GM19351 (cell line): ENCODE data around the gene SLC16A5.
"Not testable (repeated sequence)": the region's sequence is repeated elsewhere in the genome, so short reads cannot be mapped to it uniquely, and the experiment has no call there.

Experiments
- ATAC-seq: cut with Tn5 transposase; IDR thresholded peaks from one replicate; pipeline ENCODE4 v1.9.1; 2021; ENCODE audit warnings: mild to moderate bottlenecking, moderate library complexity; ENCODE audit not compliant: unreplicated experiment

Gene SLC16A5

GRCh38 chr17:75064040-75064439 is 23.7 kb upstream of the SLC16A5 start:
- no peak for ATAC-seq

- no peak for ATAC-seq
These were observed 23.3 kb upstream of the SLC16A5 start for GRCh38 chr17:75064460-75064859.

DNA sequence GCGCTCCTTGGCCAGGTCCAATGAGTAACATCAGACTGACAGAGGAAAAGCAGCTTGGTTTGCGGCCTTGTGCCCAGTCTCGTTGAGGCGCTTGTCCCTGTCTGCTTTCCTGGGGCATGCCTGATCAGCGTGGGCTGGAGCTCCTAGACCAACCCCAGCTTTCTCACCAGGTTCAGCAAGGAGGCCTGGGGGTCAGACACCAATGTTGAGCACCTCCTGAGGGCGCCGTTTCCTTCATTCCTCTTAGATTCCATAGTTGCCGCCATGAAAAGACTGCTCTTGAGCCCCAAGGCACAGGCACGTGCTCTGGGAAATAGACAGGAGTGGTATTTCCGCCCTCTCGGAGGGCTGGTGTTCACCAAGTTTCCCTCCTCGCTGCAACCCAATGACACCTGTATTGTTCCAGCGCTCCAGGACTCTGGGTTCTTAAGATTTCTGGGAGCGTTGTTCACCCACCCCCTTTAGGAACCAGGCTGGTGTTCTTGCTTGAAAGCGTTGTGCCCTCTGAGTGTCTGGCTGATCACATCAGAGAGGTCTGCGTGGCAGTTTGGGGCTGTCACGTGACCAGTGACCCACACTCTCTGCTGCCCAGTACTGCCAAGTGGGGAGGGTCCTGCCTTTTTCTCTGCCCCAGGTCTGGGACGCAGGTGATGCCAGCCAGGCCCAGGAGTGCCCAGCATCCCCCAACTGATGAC is 22.7 kb upstream of the SLC16A5 start:
- ATAC-seq: no peak

GRCh38 chr17:75065562-75066151 is 22.1 kb upstream of the SLC16A5 start:
- ATAC-seq: no peak

- no peak for ATAC-seq
These were observed 19.9 kb upstream of the SLC16A5 start for GRCh38 chr17:75067856-75068255.

GRCh38 chr17:75068750-75069149 is 19.0 kb upstream of the SLC16A5 start:
- no peak for ATAC-seq

- ATAC-seq: no peak
These were observed 18.0 kb upstream of the SLC16A5 start for GRCh38 chr17:75069783-75070182.

GRCh38 chr17:75071478-75072271 is 16.1 kb upstream of the SLC16A5 start:
- ATAC-seq: not testable (repeated sequence)

- ATAC-seq: not testable (repeated sequence)
These were observed 14.8 kb upstream of the SLC16A5 start for GRCh38 chr17:75072909-75073308.

GRCh38 chr17:75073618-75074047 is 14.1 kb upstream of the SLC16A5 start:
- no peak for ATAC-seq

DNA sequence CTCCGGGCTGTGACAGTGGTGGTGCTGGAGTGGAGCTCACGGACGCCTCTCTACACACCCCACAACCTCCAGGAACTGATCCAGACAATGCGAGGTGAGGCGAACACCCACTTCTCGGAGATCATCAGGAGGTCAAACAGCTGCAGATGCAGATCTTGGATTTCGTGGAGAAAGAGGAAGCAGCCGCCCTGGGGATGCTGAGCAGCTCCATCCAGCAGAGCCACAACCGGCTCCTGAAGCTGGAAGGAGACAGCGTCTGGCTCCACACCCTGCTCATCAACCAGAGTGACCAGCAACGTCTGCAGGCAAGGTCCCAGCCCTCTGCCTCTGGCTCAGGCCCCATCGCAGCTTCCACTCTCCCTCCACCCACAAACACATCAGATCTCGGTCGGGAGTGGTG is 13.2 kb upstream of the SLC16A5 start:
- ATAC-seq: no peak

DNA sequence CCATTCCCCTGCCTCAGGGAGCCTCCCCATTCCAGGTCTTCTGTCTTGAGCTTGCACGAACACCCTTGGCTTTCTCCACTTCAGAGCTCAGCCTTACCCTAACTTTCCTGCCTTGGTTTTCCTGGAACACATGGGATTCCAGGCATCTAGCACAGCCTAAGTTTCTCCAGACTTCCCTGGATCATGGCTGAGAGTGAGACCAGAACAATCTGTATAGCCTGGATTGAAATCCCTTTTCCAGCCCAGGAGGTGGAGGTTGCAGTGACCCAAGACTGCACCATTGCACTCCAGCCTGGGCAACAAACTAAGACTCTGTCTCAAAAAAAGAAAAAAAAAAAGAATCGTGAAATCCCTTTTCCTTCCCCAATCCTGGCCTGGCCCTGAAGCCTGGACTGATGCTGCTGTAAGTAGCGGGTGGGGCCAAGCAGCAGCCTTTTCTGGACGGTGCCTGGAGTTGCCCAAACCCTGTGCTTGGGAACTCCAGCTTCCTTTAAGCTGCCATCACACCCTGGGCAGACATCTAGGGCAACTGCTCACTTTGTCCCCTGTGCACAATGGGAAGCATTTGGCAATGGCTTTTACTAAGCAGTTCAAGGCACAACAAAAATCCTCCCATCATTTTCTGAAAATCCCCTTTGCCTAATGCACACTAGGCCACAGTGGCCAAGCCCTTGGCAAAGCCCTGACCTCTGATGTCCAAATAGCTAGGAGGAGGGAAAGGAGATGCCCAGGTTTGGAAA is 12.0 kb upstream of the SLC16A5 start:
- ATAC-seq: no peak

GRCh38 chr17:75077072-75077495 is 10.7 kb upstream of the SLC16A5 start:
- ATAC-seq: no peak

GRCh38 chr17:75077496-75078283 is 10.1 kb upstream of the SLC16A5 start:
- no peak for ATAC-seq

DNA sequence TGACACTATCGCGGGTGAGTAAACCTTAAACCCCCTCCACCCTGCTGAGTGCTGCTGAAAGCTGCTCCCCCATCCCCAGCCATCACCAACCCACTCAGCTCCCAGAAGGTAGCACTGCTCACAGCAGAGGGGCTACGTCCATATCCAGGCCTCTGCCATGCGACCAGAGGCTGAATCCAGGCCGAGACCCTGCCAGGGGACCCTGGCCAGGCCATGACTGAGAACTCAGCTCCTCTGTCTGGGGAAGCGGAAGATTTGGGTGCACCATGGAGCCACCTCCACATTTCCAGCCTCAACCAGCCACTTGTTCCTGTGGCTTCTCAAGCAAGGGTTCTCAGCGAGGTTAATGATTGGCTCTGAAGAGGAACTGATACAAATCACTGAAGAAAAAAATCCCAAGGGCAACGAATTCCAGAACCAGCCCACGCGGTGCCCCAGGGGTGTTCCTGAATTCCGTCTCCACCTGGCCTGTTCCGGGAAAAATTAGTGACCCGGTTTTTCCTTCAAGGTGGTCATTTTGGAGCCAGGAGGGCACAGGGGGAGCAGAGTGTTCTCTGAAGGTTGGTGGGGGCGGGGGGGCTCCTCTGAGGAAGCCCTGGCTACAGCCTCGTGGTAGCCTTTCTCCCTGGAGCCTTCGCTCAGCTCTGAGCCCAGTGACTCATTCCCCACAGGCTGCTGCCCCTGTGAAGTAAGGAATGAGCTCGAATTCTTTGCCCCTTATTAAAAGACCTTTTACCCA is 9.3 kb upstream of the SLC16A5 start:
- no peak for ATAC-seq

- ATAC-seq: no peak
These were observed 8.8 kb upstream of the SLC16A5 start for GRCh38 chr17:75079023-75079373.

DNA sequence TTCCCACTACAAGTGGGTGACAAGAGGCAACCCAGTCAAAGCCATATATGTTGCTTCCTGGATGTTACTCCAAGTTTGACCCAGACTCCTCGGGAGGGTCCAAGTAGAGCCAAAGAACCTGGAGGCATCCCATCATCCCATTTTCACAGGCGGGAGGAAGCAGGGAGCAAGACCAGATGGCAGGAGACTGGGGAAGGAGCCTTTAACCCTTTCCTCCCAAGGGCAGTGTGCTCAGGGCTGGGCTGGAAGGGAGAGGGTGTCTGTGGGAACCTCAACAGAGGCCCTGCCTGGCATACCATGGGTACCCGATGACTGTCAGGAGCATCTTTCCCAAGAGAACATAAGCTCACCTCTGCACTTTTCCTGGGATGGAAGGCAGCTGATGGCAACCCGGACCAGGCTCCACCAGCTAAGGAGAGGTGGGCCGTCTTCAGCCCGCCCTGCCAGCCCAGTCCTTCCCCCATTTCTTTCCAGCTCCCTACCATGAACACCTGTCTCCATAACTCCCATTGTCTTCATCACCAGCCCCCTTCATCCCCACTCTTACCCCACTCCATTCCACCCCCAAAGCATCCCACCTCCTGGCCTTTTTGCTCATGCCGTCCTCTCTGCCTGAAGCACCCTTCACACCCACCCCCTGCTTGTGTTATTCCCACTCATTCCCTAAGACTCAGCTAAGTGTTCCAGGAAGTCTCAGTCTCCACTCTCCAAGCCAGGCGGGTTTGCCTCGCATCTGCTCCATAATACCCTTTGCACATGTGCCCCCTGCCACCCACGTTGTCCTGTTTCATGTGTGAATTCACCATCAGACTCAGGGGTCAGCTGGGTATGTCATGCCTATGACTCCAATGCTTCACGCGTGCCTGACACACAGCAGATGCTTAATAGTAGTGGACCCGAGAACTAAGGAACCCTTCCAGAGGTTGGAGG is 5.9 kb upstream of the SLC16A5 start:
- no peak for ATAC-seq

DNA sequence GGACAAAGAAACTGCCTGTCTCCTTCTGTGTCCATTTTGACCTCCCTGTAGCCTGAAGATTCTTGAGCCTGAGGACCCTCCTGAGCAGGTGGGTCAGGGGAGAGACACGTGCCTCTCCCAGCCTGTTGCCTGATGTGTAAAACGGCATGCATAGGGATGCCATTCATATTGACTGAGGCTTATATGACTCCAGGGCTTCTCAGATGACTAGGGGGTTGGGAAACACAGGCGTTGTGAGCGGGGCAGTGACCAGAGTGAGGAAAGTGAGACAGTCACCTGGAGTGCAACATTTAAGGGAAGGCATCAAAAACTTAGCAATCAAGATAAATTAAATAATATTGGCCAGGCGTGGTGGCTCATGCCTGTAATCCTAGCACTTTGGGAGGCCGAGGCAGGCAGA is 5.1 kb upstream of the SLC16A5 start:
- no peak for ATAC-seq
